HepG2 (cell line): ENCODE results near the gene PACS1. TPM values are rescaled to one million over a fixed set of nuclear protein-coding genes. Genes with fewer than 3 reads are reported as not detected.
A peak's percentile ranks its signal among the peaks of the same experiment; 100 is the strongest.

Experiments
- ASH2L ChIP-seq: fragments of 300-600, 200-600 bp; sonication (generic); IDR thresholded peaks from 2 replicates; pipeline ENCODE4 v1.7.0; 2017; ENCODE audit warnings: low read depth, mild to moderate bottlenecking, moderate library complexity, mixed read lengths, low read length; ENCODE audit not compliant: insufficient read length
- ATF7-NPFF ChIP-seq: sonication (generic); formaldehyde crosslinking; IDR thresholded peaks from 2 replicates; pipeline ENCODE4 v1.8.1; 2023; ENCODE audit warnings: mild to moderate bottlenecking, low read depth, missing genetic modification reagents, moderate library complexity
- ATM ChIP-seq: fragments of 450-650 bp; IDR thresholded peaks from 2 replicates; pipeline ENCODE4 v1.7.1; 2017; ENCODE audit warnings: mild to moderate bottlenecking, borderline replicate concordance
- CAMTA2 ChIP-seq: sonication (generic); formaldehyde crosslinking; IDR thresholded peaks from 2 replicates; pipeline ENCODE4 v1.4.0; 2020; ENCODE audit warnings: mild to moderate bottlenecking, missing genetic modification reagents, borderline replicate concordance
- GTF3A ChIP-seq: sonication (generic); formaldehyde crosslinking; conservative IDR thresholded peaks from 2 replicates; pipeline ENCODE4 v1.4.0; 2020; ENCODE audit warnings: mild to moderate bottlenecking, missing genetic modification reagents
- HDAC1 ChIP-seq: sonication (generic); formaldehyde crosslinking; IDR thresholded peaks from 2 replicates; pipeline ENCODE4 v1.5.1; 2020; ENCODE audit warnings: mild to moderate bottlenecking, missing genetic modification reagents
- KLF15 ChIP-seq: sonication (generic); formaldehyde crosslinking; IDR thresholded peaks from 2 replicates; pipeline ENCODE4 v1.8.1; 2023; ENCODE audit warnings: borderline replicate concordance, mild to moderate bottlenecking, inconsistent platforms, missing genetic modification reagents, mixed read lengths
- KLF6 ChIP-seq: IDR thresholded peaks from 2 replicates; pipeline ENCODE4 v1.8.0; 2016; ENCODE audit warnings: missing biosample characterization, missing genetic modification reagents
- PHF20 ChIP-seq: sonication (generic); formaldehyde crosslinking; IDR thresholded peaks from 2 replicates; pipeline ENCODE4 v1.5.0; 2020; ENCODE audit warnings: mild to moderate bottlenecking, missing genetic modification reagents
- POLR2AphosphoS2 ChIP-seq: IDR thresholded peaks from 2 replicates; pipeline ENCODE4 v1.6.1; 2011; ENCODE audit warnings: low read depth, low read length, improper control_type of control experiment
- RARG ChIP-seq: sonication (generic); formaldehyde crosslinking; IDR thresholded peaks from 2 replicates; pipeline ENCODE4 v1.4.0; 2020; ENCODE audit warnings: low read depth, mild to moderate bottlenecking, missing genetic modification reagents
- SMAD1 ChIP-seq: sonication (generic); formaldehyde crosslinking; IDR thresholded peaks from 2 replicates; pipeline ENCODE4 v1.4.0; 2020; ENCODE audit warnings: missing genetic modification reagents, low read depth, mild to moderate bottlenecking, borderline replicate concordance
- SMYD3 ChIP-seq: sonication (generic); formaldehyde crosslinking; IDR thresholded peaks from 2 replicates; pipeline ENCODE4 v1.8.1; 2023; ENCODE audit warnings: mild to moderate bottlenecking, missing genetic modification reagents
- ZKSCAN8 ChIP-seq: IDR thresholded peaks from 2 replicates; pipeline ENCODE4 v1.6.1; 2016; ENCODE audit warnings: borderline replicate concordance, missing genetic modification reagents, missing compliant biosample characterization
- ZNF121 ChIP-seq: sonication (generic); formaldehyde crosslinking; IDR thresholded peaks from 2 replicates; pipeline ENCODE4 v1.5.0; 2020; ENCODE audit warnings: mild to moderate bottlenecking, missing genetic modification reagents
- ZNF124 ChIP-seq: sonication (generic); formaldehyde crosslinking; IDR thresholded peaks from 2 replicates; pipeline ENCODE4 v1.4.0; 2020; ENCODE audit warnings: missing genetic modification reagents
- ZNF24 ChIP-seq: fragments of 450-650 bp; IDR thresholded peaks from 2 replicates; pipeline ENCODE4 v1.6.1; 2017; ENCODE audit warnings: antibody characterized with exemption, mild to moderate bottlenecking
- ZNF549 ChIP-seq: sonication (generic); formaldehyde crosslinking; IDR thresholded peaks from 2 replicates; pipeline ENCODE4 v1.5.0; 2020; ENCODE audit warnings: missing genetic modification reagents
- ZNF552 ChIP-seq: sonication (generic); formaldehyde crosslinking; IDR thresholded peaks from 2 replicates; pipeline ENCODE4 v1.9.0; 2022; ENCODE audit warnings: missing genetic modification reagents, mild to moderate bottlenecking, borderline replicate concordance
- ZNF567 ChIP-seq: sonication (generic); formaldehyde crosslinking; IDR thresholded peaks from 2 replicates; pipeline ENCODE4 v1.8.1; 2023; ENCODE audit warnings: mild to moderate bottlenecking, missing genetic modification reagents, borderline replicate concordance
- ZZZ3 ChIP-seq: sonication (generic); formaldehyde crosslinking; IDR thresholded peaks from 2 replicates; pipeline ENCODE4 v1.4.0; 2020; ENCODE audit warnings: missing genetic modification reagents, mild to moderate bottlenecking, borderline replicate concordance
- polyA plus RNA-seq, 8 experiments: library from polyadenylated mRNA; depleted of rRNA in 3 of 8; stranded (reverse) in 7 of 8; unstranded in 1 of 8; fragments of >200 nt; fragmentation: Illumina TruSeq in 4 of 8; extraction: Trizol in 4 of 8; gene quantifications; 2 replicates each; pipeline versions ENCODE4 v1.2.1 to v1.2.3, GENCODE V29; 2011 to 2016; ENCODE audit warnings: low read depth in 4 of 8, missing spikeins in 1 of 8, mixed read lengths in 1 of 8; ENCODE audit not compliant: insufficient read depth in 1 of 8
- total RNA-seq, 5 experiments: library from RNA; depleted of rRNA; stranded (reverse); fragments of >200 nt; fragmentation: Illumina TruSeq; extraction: Trizol; gene quantifications; 2 replicates each; pipeline ENCODE4 v1.2.3, GENCODE V29; 2016; ENCODE audit warnings: low read depth in 1 of 5
- TF ChIP-seq, protein P1 (sequence below): fragments of 450-650 bp; IDR thresholded peaks from 2 replicates; pipeline ENCODE4 v1.6.1; 2017
- TF ChIP-seq, protein P2 (sequence below): sonication (generic); formaldehyde crosslinking; IDR thresholded peaks from 2 replicates; pipeline ENCODE4 v1.8.1; 2023; ENCODE audit warnings: mild to moderate bottlenecking, missing genetic modification reagents
- TF ChIP-seq, protein P3 (sequence below): IDR thresholded peaks from 2 replicates; pipeline ENCODE4 v1.6.1; 2012; ENCODE audit warnings: low read depth, low read length, improper control_type of control experiment

The PACS1 gene
- total and polyA plus RNA-seq, 2 of the 13 experiments (the other 11 are each of a cell fraction or from before 2014, with no cell fraction given), result 7.6 to 8.6 TPM

DNA sequence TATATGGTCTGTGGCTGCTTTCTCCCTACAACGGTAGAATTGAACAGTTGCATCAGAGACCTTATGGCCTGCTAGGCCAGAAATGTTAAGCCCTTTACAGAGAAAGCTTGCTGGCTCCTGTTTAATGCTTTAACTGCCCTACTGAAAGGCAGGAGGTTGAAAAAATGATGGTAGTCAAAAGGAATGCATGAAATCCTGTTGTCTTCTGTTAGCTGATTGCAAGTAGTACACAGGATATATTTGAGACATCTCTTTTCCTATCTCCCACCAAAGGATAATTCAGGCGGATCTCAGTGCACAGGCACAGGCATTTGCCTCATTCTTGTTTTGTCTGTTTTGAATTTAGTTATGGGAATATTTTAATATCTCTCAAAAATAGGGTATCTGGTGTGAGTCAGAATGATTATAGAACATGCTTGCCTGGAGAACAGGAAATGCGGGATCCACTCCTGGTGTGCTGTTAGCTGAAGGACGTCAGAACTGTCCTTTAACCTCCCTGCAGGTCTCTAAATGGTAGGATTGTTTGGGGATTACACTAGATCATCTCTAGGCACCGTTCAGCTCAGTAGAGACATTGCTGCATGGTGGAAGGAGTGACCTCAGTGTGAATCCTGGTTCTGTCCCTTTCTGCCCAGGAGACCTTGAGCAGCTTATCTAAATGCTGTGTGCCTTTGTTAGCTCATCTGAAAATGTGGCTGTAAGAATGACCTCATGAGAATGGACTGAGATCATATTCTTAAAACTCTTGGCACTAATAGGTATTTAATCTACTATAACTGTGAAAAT is 49.5 kb downstream of the PACS1 start (continued):
- TF ChIP-seq SMYD3 (CRISPR knock-in tag) (no peak), ZNF549 (no peak), ZZZ3 (no peak), KLF15 (CRISPR knock-in tag) (no peak), ZKSCAN8 (CRISPR knock-in tag) (peak; percentile 31; the same call in 1 of the 2 replicates), ASH2L (no peak), ZNF567 (CRISPR knock-in tag) (no peak), SMAD1 (CRISPR knock-in tag) (no peak), ATM (no peak), HDAC1 (CRISPR knock-in tag) (peak; percentile 28; the same call in 1 of the 2 replicates), ZNF552 (no peak), GTF3A (CRISPR knock-in tag) (no peak), ZNF24 (no peak), POLR2AphosphoS2 (no peak), CAMTA2 (CRISPR knock-in tag) (no peak), PHF20 (no peak), KLF6 (CRISPR knock-in tag) (no peak), ATF7-NPFF (CRISPR knock-in tag) (no peak), ZNF121 (CRISPR knock-in tag) (no peak), RARG (no peak), ZNF124 (CRISPR knock-in tag) (no peak)
- TF ChIP-seq, protein P1, sequence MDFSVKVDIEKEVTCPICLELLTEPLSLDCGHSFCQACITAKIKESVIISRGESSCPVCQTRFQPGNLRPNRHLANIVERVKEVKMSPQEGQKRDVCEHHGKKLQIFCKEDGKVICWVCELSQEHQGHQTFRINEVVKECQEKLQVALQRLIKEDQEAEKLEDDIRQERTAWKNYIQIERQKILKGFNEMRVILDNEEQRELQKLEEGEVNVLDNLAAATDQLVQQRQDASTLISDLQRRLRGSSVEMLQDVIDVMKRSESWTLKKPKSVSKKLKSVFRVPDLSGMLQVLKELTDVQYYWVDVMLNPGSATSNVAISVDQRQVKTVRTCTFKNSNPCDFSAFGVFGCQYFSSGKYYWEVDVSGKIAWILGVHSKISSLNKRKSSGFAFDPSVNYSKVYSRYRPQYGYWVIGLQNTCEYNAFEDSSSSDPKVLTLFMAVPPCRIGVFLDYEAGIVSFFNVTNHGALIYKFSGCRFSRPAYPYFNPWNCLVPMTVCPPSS, result no peak
- TF ChIP-seq, protein P2, sequence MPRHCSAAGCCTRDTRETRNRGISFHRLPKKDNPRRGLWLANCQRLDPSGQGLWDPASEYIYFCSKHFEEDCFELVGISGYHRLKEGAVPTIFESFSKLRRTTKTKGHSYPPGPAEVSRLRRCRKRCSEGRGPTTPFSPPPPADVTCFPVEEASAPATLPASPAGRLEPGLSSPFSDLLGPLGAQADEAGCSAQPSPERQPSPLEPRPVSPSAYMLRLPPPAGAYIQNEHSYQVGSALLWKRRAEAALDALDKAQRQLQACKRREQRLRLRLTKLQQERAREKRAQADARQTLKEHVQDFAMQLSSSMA, result no peak
- TF ChIP-seq, protein P3, sequence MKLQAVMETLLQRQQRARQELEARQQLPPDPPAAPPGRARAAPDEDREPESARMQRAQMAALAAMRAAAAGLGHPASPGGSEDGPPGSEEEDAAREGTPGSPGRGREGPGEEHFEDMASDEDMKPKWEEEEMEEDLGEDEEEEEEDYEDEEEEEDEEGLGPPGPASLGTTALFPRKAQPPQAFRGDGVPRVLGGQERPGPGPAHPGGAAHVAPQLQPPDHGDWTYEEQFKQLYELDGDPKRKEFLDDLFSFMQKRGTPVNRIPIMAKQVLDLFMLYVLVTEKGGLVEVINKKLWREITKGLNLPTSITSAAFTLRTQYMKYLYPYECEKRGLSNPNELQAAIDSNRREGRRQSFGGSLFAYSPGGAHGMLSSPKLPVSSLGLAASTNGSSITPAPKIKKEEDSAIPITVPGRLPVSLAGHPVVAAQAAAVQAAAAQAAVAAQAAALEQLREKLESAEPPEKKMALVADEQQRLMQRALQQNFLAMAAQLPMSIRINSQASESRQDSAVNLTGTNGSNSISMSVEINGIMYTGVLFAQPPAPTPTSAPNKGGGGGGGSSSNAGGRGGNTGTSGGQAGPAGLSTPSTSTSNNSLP, result 0 out of 2 replicates have a peak, but pooled peaks have one; percentile 29
